Gastroesophageal sphincter (tissue), 4 donors: ENCODE data around the gene MICAL3. TPM values are rescaled to one million over a fixed set of nuclear protein-coding genes. Genes with fewer than 3 reads are reported as not detected.

ENCODE experiments used
- ATAC-seq: fragments of 150-250 bp; one replicate; pipeline ENCODE4 v1.9.1; 2016; ENCODE audit warnings: mild to moderate bottlenecking, moderate library complexity
- H3K27ac ChIP-seq, 4 donors: fragments of 200-600 bp; sonication (generic) in 3 of 4; 1 replicate in 3 of 4; 2 replicates in 1 of 4; pipeline ENCODE4 v1.5.1; 2016 to 2019
- H3K27me3 ChIP-seq: fragments of 200-600 bp; sonication (generic); one replicate; pipeline ENCODE4 v1.5.1; 2019
- H3K36me3 ChIP-seq, 2 donors: fragments of 200-600 bp; sonication (generic); one replicate each; pipeline ENCODE4 v1.5.1; 2019; ENCODE audit warnings: control low read depth in 1 of 2
- H3K4me1 ChIP-seq, 3 donors: fragments of 200-600 bp; sonication (generic); 1 replicate in 2 of 3; 2 replicates in 1 of 3; pipeline ENCODE4 v1.5.1; 2016 to 2019; ENCODE audit warnings: control low read depth in 2 of 3
- H3K4me3 ChIP-seq, 2 donors: fragments of 200-600 bp; sonication (generic); one replicate each; pipeline ENCODE4 v1.5.1; 2019; ENCODE audit warnings: mild to moderate bottlenecking in 1 of 2, moderate library complexity in 1 of 2
- H3K9me3 ChIP-seq, 3 donors: fragments of 200-600 bp; sonication (generic); one replicate each; pipeline ENCODE4 v1.5.1; 2017 to 2019; ENCODE audit warnings: control low read depth in 2 of 3
- EP300 ChIP-seq: sonication (generic); formaldehyde crosslinking; IDR thresholded peaks from one replicate; pipeline ENCODE4 v1.6.1; 2017; ENCODE audit warnings: antibody characterized with exemption, mild to moderate bottlenecking
- POLR2A ChIP-seq, 2 donors: fragments of 450-650 bp; IDR thresholded peaks; one replicate each; pipeline ENCODE4 v1.6.1; 2017; ENCODE audit warnings: antibody characterized with exemption in 2 of 2, mild to moderate bottlenecking in 2 of 2, moderate library complexity in 1 of 2
- POLR2AphosphoS5 ChIP-seq: sonication (generic); formaldehyde crosslinking; IDR thresholded peaks from one replicate; pipeline ENCODE4 v1.6.1; 2017; ENCODE audit warnings: antibody characterized with exemption
- WGBS, 2 donors: methylation state at CpG; one replicate each; pipeline ENCODE4 v1.1.5; 2018; ENCODE audit warnings: low coverage in 1 of 2; 5-methylcytosine and 5-hydroxymethylcytosine counted together
- total RNA-seq, 4 donors: library from RNA; depleted of rRNA; stranded (reverse); fragments of >200 nt; gene quantifications; one replicate each; pipeline ENCODE4 v1.1.0, GENCODE V29; 2016
- TF ChIP-seq, protein P1 (sequence below), 4 experiments: fragments of 200-600 bp in 2 of 4; fragments of 450-650 bp in 2 of 4; sonication (generic) in 1 of 4; IDR thresholded peaks; one replicate each; pipeline ENCODE4 v1.5.1; 2017 to 2019; ENCODE audit warnings: antibody characterized with exemption in 4 of 4, mild to moderate bottlenecking in 2 of 4, moderate library complexity in 2 of 4

MICAL3 gene
- total RNA-seq, 4 donors from 2014 or later = 37.3 to 120 (median 51.5) TPM

DNA sequence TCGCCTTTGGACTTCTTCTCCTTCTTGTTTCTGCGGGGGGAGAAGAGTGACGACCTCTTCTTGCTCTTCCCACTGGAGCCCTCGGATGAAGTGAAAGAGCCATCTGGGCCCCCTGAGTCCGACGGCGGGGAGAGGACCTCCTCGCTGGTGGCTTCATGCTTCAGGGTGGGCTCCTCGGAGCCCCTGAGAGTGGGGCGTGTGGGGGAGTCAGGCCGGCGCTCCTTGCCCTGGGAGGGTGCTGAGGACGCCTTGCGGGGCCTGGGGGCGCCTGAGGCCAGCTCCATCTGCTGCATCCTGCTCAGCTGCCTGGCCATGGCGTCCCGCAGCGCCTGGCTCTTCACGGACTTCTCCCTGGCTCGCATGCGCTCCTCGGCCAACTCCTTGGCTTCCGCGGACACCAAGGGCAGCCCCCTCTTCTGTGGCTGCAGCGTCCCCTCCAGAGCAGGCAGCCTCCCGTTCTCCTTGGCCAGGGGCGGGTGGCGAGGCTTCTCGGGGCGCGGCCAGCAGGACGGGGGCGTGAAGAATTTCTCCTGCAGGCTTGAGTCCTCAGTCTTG lies 206.8 kb downstream of the MICAL3 start:
- Histone ChIP-seq H3K27ac (no peak overlapping the region), H3K9me3 (no peaks in the 10 kb centered on the region), H3K27me3 (no peaks in the 10 kb centered on the region), H3K36me3 (peaks cover 0 to 96% of the 10 kb centered on the region in 2 donors), H3K4me1 (no peaks in the 10 kb centered on the region), H3K4me3 (no peak overlapping the region)
- ATAC-seq = no peak
- no peak for TF ChIP-seq EP300
- TF ChIP-seq POLR2AphosphoS5 = no peak
- TF ChIP-seq, protein P1, sequence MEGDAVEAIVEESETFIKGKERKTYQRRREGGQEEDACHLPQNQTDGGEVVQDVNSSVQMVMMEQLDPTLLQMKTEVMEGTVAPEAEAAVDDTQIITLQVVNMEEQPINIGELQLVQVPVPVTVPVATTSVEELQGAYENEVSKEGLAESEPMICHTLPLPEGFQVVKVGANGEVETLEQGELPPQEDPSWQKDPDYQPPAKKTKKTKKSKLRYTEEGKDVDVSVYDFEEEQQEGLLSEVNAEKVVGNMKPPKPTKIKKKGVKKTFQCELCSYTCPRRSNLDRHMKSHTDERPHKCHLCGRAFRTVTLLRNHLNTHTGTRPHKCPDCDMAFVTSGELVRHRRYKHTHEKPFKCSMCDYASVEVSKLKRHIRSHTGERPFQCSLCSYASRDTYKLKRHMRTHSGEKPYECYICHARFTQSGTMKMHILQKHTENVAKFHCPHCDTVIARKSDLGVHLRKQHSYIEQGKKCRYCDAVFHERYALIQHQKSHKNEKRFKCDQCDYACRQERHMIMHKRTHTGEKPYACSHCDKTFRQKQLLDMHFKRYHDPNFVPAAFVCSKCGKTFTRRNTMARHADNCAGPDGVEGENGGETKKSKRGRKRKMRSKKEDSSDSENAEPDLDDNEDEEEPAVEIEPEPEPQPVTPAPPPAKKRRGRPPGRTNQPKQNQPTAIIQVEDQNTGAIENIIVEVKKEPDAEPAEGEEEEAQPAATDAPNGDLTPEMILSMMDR (IDR thresholded peaks at IDR 0.05) = no peak
- TF ChIP-seq POLR2A (IDR thresholded peaks at IDR 0.05) = no peak
- WGBS, 2 donors = no CpG with 5 or more reads among the region's 33 CpGs

DNA sequence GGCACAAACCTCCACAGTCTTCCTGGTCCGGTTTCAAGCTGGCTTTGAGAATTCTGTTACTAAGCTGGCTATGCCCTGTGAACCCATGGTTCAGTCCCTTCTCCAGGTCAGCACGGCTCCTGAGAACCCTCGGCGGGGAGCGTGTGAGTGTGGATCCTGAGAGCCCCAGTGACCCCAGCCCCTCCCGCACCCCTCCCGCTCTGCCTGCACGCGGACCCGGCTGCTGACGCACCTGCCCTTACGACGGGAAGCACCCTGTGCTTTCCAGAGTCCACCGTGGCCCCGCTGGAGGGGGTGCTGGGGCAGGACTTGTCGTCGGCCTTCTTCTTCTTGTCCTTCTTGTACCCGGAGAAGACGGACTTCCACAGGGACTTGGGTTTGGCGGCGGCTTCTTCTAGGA lies 207.3 kb downstream of the MICAL3 start:
- no peak overlapping the region for H3K27ac ChIP-seq
- no peaks in the 10 kb centered on the region for H3K9me3 ChIP-seq
- H3K36me3 ChIP-seq = peaks cover 0 to 96% of the 10 kb centered on the region in 2 donors
- WGBS, 2 donors = 100% methylated on average over 2 of the region's 21 CpGs; no CpG with 5 or more reads in 1 of the 2 donors
- ATAC-seq = no peak
- no peak overlapping the region for H3K4me3 ChIP-seq
- H3K4me1 ChIP-seq = no peaks in the 10 kb centered on the region
- TF ChIP-seq, protein P1 (IDR thresholded peaks at IDR 0.05) = no peak
- TF ChIP-seq POLR2AphosphoS5 (no peak), POLR2A (IDR thresholded peaks at IDR 0.05) (no peak), EP300 (no peak)
- H3K27me3 ChIP-seq = no peaks in the 10 kb centered on the region

DNA sequence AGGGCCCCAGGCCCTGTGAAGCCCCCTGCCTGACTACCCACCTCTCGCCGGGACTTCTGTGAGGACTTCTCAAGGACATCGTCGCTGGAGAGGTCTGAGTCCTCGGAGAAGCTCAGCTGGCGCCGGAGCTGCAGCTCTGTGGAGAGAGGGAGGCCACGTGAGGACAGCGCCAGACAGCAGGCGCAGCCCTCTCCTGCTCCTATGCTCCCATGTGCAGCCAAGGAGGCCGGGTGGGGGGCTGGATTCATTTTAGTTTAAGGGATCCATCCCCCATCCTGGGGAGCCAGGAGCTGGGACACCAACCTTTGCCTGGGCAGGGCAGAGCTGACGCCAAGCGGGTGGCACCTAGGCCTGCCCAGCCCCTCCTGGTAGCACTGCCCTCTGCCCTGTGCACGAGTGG lies 207.7 kb downstream of the MICAL3 start:
- no peak for ATAC-seq
- 20% methylated on average over 1 of the region's 14 CpGs; no CpG with 5 or more reads in 1 of the 2 donors for WGBS, 2 donors
- H3K27ac ChIP-seq = no peak overlapping the region

DNA sequence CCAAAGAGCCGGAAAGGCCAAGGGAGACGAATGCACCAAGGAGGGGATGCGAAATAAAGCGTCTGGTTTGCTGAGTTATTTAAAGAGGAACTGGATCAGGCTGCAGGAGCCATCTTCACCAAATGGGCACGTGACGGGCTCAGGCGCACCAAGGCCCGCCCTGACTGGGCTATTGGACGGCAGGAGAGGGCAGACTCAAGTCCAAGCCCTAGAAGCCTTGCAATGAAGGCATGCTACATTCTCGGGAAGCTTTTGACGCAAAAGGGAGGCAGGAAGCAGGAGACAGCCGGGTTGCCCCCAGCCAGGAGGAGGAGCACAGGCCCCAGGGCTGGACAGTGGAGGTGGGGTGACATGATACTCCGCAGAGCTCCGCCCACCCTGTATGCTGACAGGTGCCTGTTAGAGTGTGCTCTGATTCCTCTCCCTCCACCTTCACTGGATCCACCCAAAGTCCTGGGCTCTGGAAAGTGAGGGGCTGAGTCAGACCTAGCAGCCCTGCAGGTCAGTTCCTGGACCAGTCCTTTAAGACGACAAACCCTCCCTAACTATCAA lies 208.6 kb downstream of the MICAL3 start:
- Histone ChIP-seq H3K4me1 (no peaks in the 10 kb centered on the region), H3K27me3 (no peaks in the 10 kb centered on the region), H3K9me3 (no peaks in the 10 kb centered on the region), H3K4me3 (no peak overlapping the region), H3K27ac (no peak overlapping the region), H3K36me3 (peaks cover 0 to 97% of the 10 kb centered on the region in 2 donors)
- WGBS, 2 donors = 80 to 83% methylated on average over 9 to 12 of the region's 15 CpGs
- ATAC-seq = no peak
- no peak for TF ChIP-seq POLR2A (IDR thresholded peaks at IDR 0.05)
- TF ChIP-seq POLR2AphosphoS5 = no peak
- TF ChIP-seq EP300 = no peak
- TF ChIP-seq, protein P1 (IDR thresholded peaks at IDR 0.05) = no peak

More for the DNA sequence above, 207.7 kb downstream of the MICAL3 start:
- H3K4me3 ChIP-seq = no peak overlapping the region
- no peak for TF ChIP-seq EP300
- TF ChIP-seq, protein P1 (IDR thresholded peaks at IDR 0.05) = no peak
- no peak for TF ChIP-seq POLR2AphosphoS5
- TF ChIP-seq POLR2A (IDR thresholded peaks at IDR 0.05) = no peak
- no peaks in the 10 kb centered on the region for H3K9me3 ChIP-seq
- no peaks in the 10 kb centered on the region for H3K27me3 ChIP-seq
- no peaks in the 10 kb centered on the region for H3K4me1 ChIP-seq
- H3K36me3 ChIP-seq = peaks cover 0 to 96% of the 10 kb centered on the region in 2 donors

DNA sequence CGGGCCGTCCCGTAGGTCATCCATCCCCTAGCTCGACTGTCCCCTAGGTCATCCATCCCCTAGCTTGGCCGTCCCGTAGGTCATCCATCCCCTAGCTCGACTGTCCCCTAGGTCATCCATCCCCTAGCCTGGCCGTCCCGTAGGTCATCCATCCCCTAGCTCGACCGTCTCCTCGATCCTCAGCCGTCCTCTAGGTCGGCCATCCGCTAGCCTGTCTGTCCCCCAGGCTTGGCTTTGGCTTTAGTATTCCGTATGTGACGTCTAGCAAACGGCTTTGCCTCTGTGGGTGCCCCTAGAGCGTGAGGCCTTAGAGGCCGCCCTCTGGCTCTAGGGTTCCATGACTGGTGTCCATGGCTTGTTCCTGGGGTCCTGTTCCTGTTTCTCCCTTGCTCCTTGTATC lies 209.5 kb downstream of the MICAL3 start:
- H3K27me3 ChIP-seq = no peaks in the 10 kb centered on the region
- H3K36me3 ChIP-seq = peaks cover 0 to 100% of the 10 kb centered on the region in 2 donors
- TF ChIP-seq POLR2AphosphoS5 (no peak), POLR2A (IDR thresholded peaks at IDR 0.05) (no peak), EP300 (no peak)
- TF ChIP-seq, protein P1 (IDR thresholded peaks at IDR 0.05) = no peak
- no peak overlapping the region for H3K27ac ChIP-seq
- 83 to 92% methylated on average over 6 to 18 of the region's 20 CpGs for WGBS, 2 donors
- no peak overlapping the region for H3K4me3 ChIP-seq
- H3K4me1 ChIP-seq = no peaks in the 10 kb centered on the region
- no peak for ATAC-seq
- no peaks in the 10 kb centered on the region for H3K9me3 ChIP-seq
